Activated naive CD8-positive, alpha-beta T cell treated with anti-CD3 and anti-CD28 coated beads, Interleukin-2, amount 50 U/mL, for 24 hours (primary cell): ENCODE measurements around the gene B4GALNT2.
A peak's percentile ranks its signal among the peaks of the same experiment; 100 is the strongest.
"Not testable (repeated sequence)": the region's sequence is repeated elsewhere in the genome, so short reads cannot be mapped to it uniquely, and the experiment has no call there.

ENCODE experiments used
- ATAC-seq: fragments of 150-1000 bp; cut with Tn5 transposase; one replicate; pipeline ENCODE4 v1.10.0; 2021
- DNase-seq: peaks from one replicate; pipeline ENCODE4 v3.0.0; 2021
- H3K27ac Mint-ChIP-seq: one replicate; pipeline ENCODE4 v1.8.0; 2021; ENCODE audit warnings: mild to moderate bottlenecking, mixed read lengths
- H3K27me3 Mint-ChIP-seq: one replicate; pipeline ENCODE4 v1.8.0; 2021; ENCODE audit warnings: mixed read lengths
- H3K36me3 Mint-ChIP-seq: one replicate; pipeline ENCODE4 v1.8.0; 2021; ENCODE audit warnings: low read depth, mixed read lengths
- H3K4me1 Mint-ChIP-seq: one replicate; pipeline ENCODE4 v1.8.0; 2021; ENCODE audit warnings: mixed read lengths
- H3K4me3 Mint-ChIP-seq: one replicate; pipeline ENCODE4 v1.8.0; 2021; ENCODE audit warnings: mild to moderate bottlenecking, moderate library complexity, mixed read lengths
- H3K9me3 Mint-ChIP-seq: one replicate; pipeline ENCODE4 v1.8.0; 2021; ENCODE audit warnings: mixed read lengths

The B4GALNT2 gene

GRCh38 chr17:49132699-49133364, at the start of gene B4GALNT2:
Gene B4GALNT2, plus strand, starts transcription at chr17:49132769. Its CDS starts 24 bp downstream, at chr17:49132793.
- H3K9me3 Mint-ChIP-seq, result no peaks in the 10 kb centered on the region
- H3K27ac Mint-ChIP-seq, result no peak within 1 kb of the TSS
- ATAC-seq (peak; percentile 24), DNase-seq (peak; percentile 18)
- peak within 1 kb of the TSS; percentile 51 for H3K4me3 Mint-ChIP-seq
- H3K27me3 Mint-ChIP-seq, result peaks cover 54% of the 10 kb centered on the region
- no peaks in the 10 kb centered on the region for H3K36me3 Mint-ChIP-seq
- peaks cover 3% of the 10 kb centered on the region for H3K4me1 Mint-ChIP-seq

GRCh38 chr17:49085046-49085445, 47.5 kb upstream of the B4GALNT2 start:
- not testable (repeated sequence) for H3K4me3 Mint-ChIP-seq, H3K9me3 Mint-ChIP-seq, H3K36me3 Mint-ChIP-seq, H3K4me1 Mint-ChIP-seq, DNase-seq, ATAC-seq, H3K27ac Mint-ChIP-seq
- H3K27me3 Mint-ChIP-seq, result peaks cover 26% of the 10 kb centered on the region

GRCh38 chr17:49085565-49086315, 46.8 kb upstream of the B4GALNT2 start:
- Mint-ChIP-seq H3K27ac (no peak overlapping the region), H3K4me1 (no peaks in the 10 kb centered on the region), H3K4me3 (no peak overlapping the region), H3K9me3 (no peaks in the 10 kb centered on the region), H3K36me3 (no peaks in the 10 kb centered on the region), H3K27me3 (peaks cover 26% of the 10 kb centered on the region)
- DNase-seq (no peak), ATAC-seq (no peak)

GRCh38 chr17:49086316-49086605, 46.3 kb upstream of the B4GALNT2 start:
- Mint-ChIP-seq H3K27me3 (peaks cover 22% of the 10 kb centered on the region), H3K4me1 (no peaks in the 10 kb centered on the region), H3K36me3 (no peaks in the 10 kb centered on the region), H3K9me3 (no peaks in the 10 kb centered on the region), H3K27ac (no peak overlapping the region), H3K4me3 (no peak overlapping the region)
- ATAC-seq, result no peak
- no peak for DNase-seq

- Mint-ChIP-seq H3K9me3 (no peaks in the 10 kb centered on the region), H3K4me3 (no peak overlapping the region), H3K4me1 (no peaks in the 10 kb centered on the region)
These were observed 45.9 kb upstream of the B4GALNT2 start for GRCh38 chr17:49086649-49087048.

GRCh38 chr17:49089094-49089493, 43.5 kb upstream of the B4GALNT2 start:
- Mint-ChIP-seq H3K27me3 (peaks cover 11% of the 10 kb centered on the region), H3K9me3 (no peaks in the 10 kb centered on the region), H3K4me3 (no peak overlapping the region), H3K36me3 (no peaks in the 10 kb centered on the region), H3K4me1 (no peaks in the 10 kb centered on the region), H3K27ac (no peak overlapping the region)
- no peak for DNase-seq
- no peak for ATAC-seq

More at GRCh38 chr17:49086649-49087048, 45.9 kb upstream of the B4GALNT2 start:
- Mint-ChIP-seq H3K27me3 (peaks cover 20% of the 10 kb centered on the region), H3K36me3 (no peaks in the 10 kb centered on the region), H3K27ac (no peak overlapping the region)
- DNase-seq, result no peak
- no peak for ATAC-seq

- Mint-ChIP-seq H3K27me3 (peaks cover 9% of the 10 kb centered on the region), H3K9me3 (no peaks in the 10 kb centered on the region), H3K27ac (no peak overlapping the region), H3K4me3 (no peak overlapping the region), H3K36me3 (no peaks in the 10 kb centered on the region), H3K4me1 (no peaks in the 10 kb centered on the region)
- ATAC-seq (no peak), DNase-seq (no peak)
These were observed 41.5 kb upstream of the B4GALNT2 start for GRCh38 chr17:49090878-49091594.

GRCh38 chr17:49093131-49093530, 39.4 kb upstream of the B4GALNT2 start:
- H3K27ac Mint-ChIP-seq, result no peak overlapping the region
- DNase-seq, result no peak
- H3K4me1 Mint-ChIP-seq, result no peaks in the 10 kb centered on the region
- no peak for ATAC-seq
- H3K36me3 Mint-ChIP-seq, result no peaks in the 10 kb centered on the region
- H3K27me3 Mint-ChIP-seq, result peaks cover 3% of the 10 kb centered on the region
- H3K9me3 Mint-ChIP-seq, result no peaks in the 10 kb centered on the region
- no peak overlapping the region for H3K4me3 Mint-ChIP-seq

- H3K27ac Mint-ChIP-seq, result no peak overlapping the region
- no peak overlapping the region for H3K4me3 Mint-ChIP-seq
- H3K27me3 Mint-ChIP-seq, result peaks cover 14% of the 10 kb centered on the region
- no peaks in the 10 kb centered on the region for H3K36me3 Mint-ChIP-seq
- H3K9me3 Mint-ChIP-seq, result no peaks in the 10 kb centered on the region
- H3K4me1 Mint-ChIP-seq, result no peaks in the 10 kb centered on the region
- ATAC-seq (no peak), DNase-seq (no peak)
These were observed 32.0 kb upstream of the B4GALNT2 start for GRCh38 chr17:49100601-49101000.

- no peak overlapping the region for H3K27ac Mint-ChIP-seq
- no peaks in the 10 kb centered on the region for H3K36me3 Mint-ChIP-seq
- DNase-seq (no peak), ATAC-seq (no peak)
- no peak overlapping the region for H3K4me3 Mint-ChIP-seq
- H3K9me3 Mint-ChIP-seq, result no peaks in the 10 kb centered on the region
- peaks cover 14% of the 10 kb centered on the region for H3K27me3 Mint-ChIP-seq
- no peaks in the 10 kb centered on the region for H3K4me1 Mint-ChIP-seq
These were observed 31.5 kb upstream of the B4GALNT2 start for GRCh38 chr17:49101054-49101534.

GRCh38 chr17:49103360-49103759, 29.2 kb upstream of the B4GALNT2 start:
- H3K4me1 Mint-ChIP-seq, H3K36me3 Mint-ChIP-seq, H3K27ac Mint-ChIP-seq, H3K9me3 Mint-ChIP-seq, DNase-seq, ATAC-seq, H3K4me3 Mint-ChIP-seq: not testable (repeated sequence)
- peaks cover 20% of the 10 kb centered on the region for H3K27me3 Mint-ChIP-seq

- H3K27me3 Mint-ChIP-seq, result peaks cover 19% of the 10 kb centered on the region
- ATAC-seq (no peak), DNase-seq (no peak)
- H3K9me3 Mint-ChIP-seq, result no peaks in the 10 kb centered on the region
- H3K27ac Mint-ChIP-seq, result no peak overlapping the region
- no peaks in the 10 kb centered on the region for H3K4me1 Mint-ChIP-seq
- H3K4me3 Mint-ChIP-seq, result no peak overlapping the region
- H3K36me3 Mint-ChIP-seq, result no peaks in the 10 kb centered on the region
These were observed 28.0 kb upstream of the B4GALNT2 start for GRCh38 chr17:49104511-49105074.

- no peak overlapping the region for H3K27ac Mint-ChIP-seq
- peaks cover 18% of the 10 kb centered on the region for H3K27me3 Mint-ChIP-seq
- H3K4me3 Mint-ChIP-seq, result no peak overlapping the region
- no peaks in the 10 kb centered on the region for H3K4me1 Mint-ChIP-seq
- no peaks in the 10 kb centered on the region for H3K9me3 Mint-ChIP-seq
- no peak for DNase-seq
- no peaks in the 10 kb centered on the region for H3K36me3 Mint-ChIP-seq
- ATAC-seq, result no peak
These were observed 26.0 kb upstream of the B4GALNT2 start for GRCh38 chr17:49106321-49107210.

GRCh38 chr17:49107211-49107557, 25.4 kb upstream of the B4GALNT2 start:
- no peak overlapping the region for H3K27ac Mint-ChIP-seq
- no peaks in the 10 kb centered on the region for H3K4me1 Mint-ChIP-seq
- H3K36me3 Mint-ChIP-seq, result no peaks in the 10 kb centered on the region
- no peak for DNase-seq
- H3K4me3 Mint-ChIP-seq, result no peak overlapping the region
- ATAC-seq, result no peak
- H3K9me3 Mint-ChIP-seq, result no peaks in the 10 kb centered on the region
- peaks cover 14% of the 10 kb centered on the region for H3K27me3 Mint-ChIP-seq
